ENCODE data around the gene TRAFD1. TPM values are rescaled to one million over a fixed set of nuclear protein-coding genes. Genes with fewer than 3 reads are reported as not detected.

Gene TRAFD1
- total and polyA plus RNA-seq, 2 of the 8 experiments (the other 6 are each of a cell fraction or from before 2014, with no cell fraction given), result 18.1 to 33.1 TPM

DNA sequence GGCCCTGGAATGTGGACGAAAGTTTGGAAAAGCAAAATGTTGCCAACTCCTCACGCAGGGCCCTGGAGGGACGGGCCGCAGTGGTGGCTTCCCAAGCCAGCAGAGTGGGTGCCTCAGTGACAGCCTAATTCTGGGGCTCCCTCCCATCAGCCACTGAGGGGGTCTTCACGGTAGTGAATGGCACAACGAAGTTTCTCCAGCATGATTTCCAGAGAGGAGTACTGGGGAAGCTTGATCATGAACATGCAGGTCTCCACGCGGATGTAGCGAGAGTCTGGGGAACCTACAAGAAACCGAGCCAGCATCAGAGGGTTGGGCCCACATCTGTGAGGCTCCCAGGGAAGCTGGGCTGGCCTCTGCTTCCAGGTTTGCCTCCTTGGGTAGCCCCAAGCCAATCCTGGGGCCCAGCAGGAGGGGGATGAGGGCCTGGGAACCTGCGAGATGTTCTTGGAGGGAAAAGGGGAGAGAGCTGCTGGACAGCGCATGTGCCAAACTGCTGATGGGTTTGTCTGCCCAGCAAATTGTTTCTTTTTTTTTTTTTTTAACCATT lies 37.0 kb downstream of the TRAFD1 start:
- no peak overlapping the region for H2BK5ac ChIP-seq (ENCODE audit: low read depth, low read length)
- H3K18ac ChIP-seq (ENCODE audit: extremely low read depth, low read length), result no peak overlapping the region
- no peak overlapping the region for H4K5ac ChIP-seq (ENCODE audit: insufficient read length, low read depth, low read length)
- H4K91ac ChIP-seq (replicated peaks; ENCODE audit: insufficient read length, low read length), result no peak overlapping the region
- FAIRE-seq (no peak), DNase-seq (ENCODE audit: low read depth in 1 of 2, low spot score in 2 of 2) (no peak)
- H2AFZ ChIP-seq (ENCODE audit: low read length), result no peak overlapping the region
- no peaks in the 10 kb centered on the region for H3K4me1 ChIP-seq (replicated peaks in 1 of 4; ENCODE audit: control insufficient read depth in 3 of 4, insufficient read depth in 4 of 4, low read length in 3 of 4)
- no peak overlapping the region for H3K14ac ChIP-seq (ENCODE audit: insufficient read length)
- H3K27ac ChIP-seq (ENCODE audit: low read depth, low read length), result no peak overlapping the region
- H2AK5ac ChIP-seq (ENCODE audit: low read depth, low read length), result no peak overlapping the region
- POLR2A ChIA-PET (ENCODE audit: partially characterized antibody), result interaction anchor here (1.2 to 1.3 kb wide), 2 partner anchors 9 to 11 kb away, joined by 4 read pairs; no protein-coding TSS in a partner anchor
- H3K79me1 ChIP-seq (ENCODE audit: low read depth, low read length), result no peaks in the 10 kb centered on the region; the same call in 1 of the 2 replicates
- H4K20me1 ChIP-seq (replicated peaks in 1 of 2; ENCODE audit: control insufficient read depth in 1 of 2, insufficient read depth in 2 of 2, low read length in 2 of 2), result no peaks in the 10 kb centered on the region
- H3K4me3 ChIP-seq (ENCODE audit: extremely low read depth in 1 of 4, insufficient read depth in 2 of 4, low read depth in 3 of 4, low read length in 4 of 4), result no peak overlapping the region
- CTCF ChIA-PET (ENCODE audit: partially characterized antibody), result interaction anchor here (1.0 kb wide), 1 partner anchor 9 kb away, joined by 3 read pairs; no protein-coding TSS in a partner anchor
- no peaks in the 10 kb centered on the region for H3K79me2 ChIP-seq (ENCODE audit: control insufficient read depth in 1 of 2, insufficient read depth in 2 of 2, low read length in 2 of 2)
- H4K8ac ChIP-seq (ENCODE audit: extremely low read depth, insufficient read depth, low read length), result no peak overlapping the region
- H2BK20ac ChIP-seq (ENCODE audit: low read length), result no peak overlapping the region
- no peaks in the 10 kb centered on the region for H3K27me3 ChIP-seq (replicated peaks in 1 of 4; ENCODE audit: control insufficient read depth in 3 of 4, extremely low read depth in 1 of 4, insufficient read depth in 3 of 4, low read length in 3 of 4)
- peaks cover 0 to 18% (median 10%) of the 10 kb centered on the region in 4 experiments; a peak in 5 of 8 replicates for H3K36me3 ChIP-seq (ENCODE audit: control insufficient read depth in 2 of 4, insufficient read depth in 4 of 4, low read length in 3 of 4)
- H3K56ac ChIP-seq (replicated peaks; ENCODE audit: insufficient read length, low read depth, low read length), result no peak overlapping the region
- no peak overlapping the region for H3K4me2 ChIP-seq (ENCODE audit: insufficient read depth in 1 of 2, low read depth in 2 of 2, low read length in 2 of 2)
- TF ChIP-seq E2F6 (IDR thresholded peaks at IDR 0.05) (peak; percentile 28; the same call in 1 of the 2 replicates), SIRT6 (IDR thresholded peaks at IDR 0.05; ENCODE audit: low read length) (no peak)
- H3K23me2 ChIP-seq (ENCODE audit: low read depth, low read length), result no peaks in the 10 kb centered on the region
- H3K4ac ChIP-seq (replicated peaks; ENCODE audit: insufficient read length, low read depth, low read length), result no peak overlapping the region
- peaks cover 13% of the 10 kb centered on the region in 2 experiments for H3K9me3 ChIP-seq (ENCODE audit: insufficient read depth in 2 of 2, low read depth in 1 of 2, low read length in 1 of 2)
- no peak overlapping the region for H2BK120ac ChIP-seq (replicated peaks; ENCODE audit: low read depth, low read length)
- no peak overlapping the region for H3K23ac ChIP-seq (ENCODE audit: insufficient read length)
- H2BK12ac ChIP-seq (ENCODE audit: low read depth, low read length), result no peak overlapping the region
- H3K9ac ChIP-seq (replicated peaks in 1 of 4; ENCODE audit: extremely low read depth in 1 of 4, low read depth in 3 of 4, low read length in 3 of 4), result no peak overlapping the region
- H2BK15ac ChIP-seq (ENCODE audit: low read length), result no peak overlapping the region
- 94% methylated on average over 12 of the region's 12 CpGs; no CpG with 5 or more reads in 1 of the 2 experiments for WGBS, 2 experiments (ENCODE audit: extremely low coverage in 1 of 2, insufficient coverage in 1 of 2, insufficient read length in 1 of 2, insufficient replicate concordance in 2 of 2, low coverage in 1 of 2, low lambda C conversion rate in 2 of 2, missing lambda C conversion rate in 1 of 2)

All from H1 (cell line).